Breast epithelium (tissue), 3 donors: ENCODE measurements around the gene CENPT.

Experiments
- POLR2A ChIP-seq: fragments of 450-650 bp; IDR thresholded peaks from one replicate; pipeline ENCODE4 v1.6.1; 2016; ENCODE audit warnings: antibody characterized with exemption, mild to moderate bottlenecking, moderate library complexity
- TF ChIP-seq, protein P1 (sequence below), 3 donors: fragments of 450-650 bp; IDR thresholded peaks; one replicate each; pipeline ENCODE4 v1.5.1; 2016 to 2017; ENCODE audit warnings: antibody characterized with exemption in 3 of 3, mild to moderate bottlenecking in 3 of 3, moderate library complexity in 3 of 3

DNA sequence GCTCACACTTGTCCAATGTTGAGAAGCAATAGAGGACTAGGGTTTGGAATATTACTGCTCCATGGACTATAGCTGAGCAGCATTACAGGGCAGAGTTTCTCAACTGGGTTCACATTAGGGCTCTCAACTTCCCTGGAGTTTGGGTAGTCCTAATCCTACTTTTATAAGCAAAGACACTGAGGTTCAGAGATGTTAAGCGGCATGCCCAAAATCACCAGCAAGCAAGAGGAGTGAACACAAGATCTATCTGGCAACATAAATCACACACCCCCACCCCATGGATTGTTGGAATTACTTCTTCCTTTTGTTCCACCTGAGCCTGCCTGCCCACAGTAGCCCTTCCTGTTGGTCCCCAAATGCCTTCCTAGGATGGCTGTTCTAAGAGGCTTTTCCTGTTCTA is 35.6 kb downstream of the CENPT start:
- TF ChIP-seq, protein P1, sequence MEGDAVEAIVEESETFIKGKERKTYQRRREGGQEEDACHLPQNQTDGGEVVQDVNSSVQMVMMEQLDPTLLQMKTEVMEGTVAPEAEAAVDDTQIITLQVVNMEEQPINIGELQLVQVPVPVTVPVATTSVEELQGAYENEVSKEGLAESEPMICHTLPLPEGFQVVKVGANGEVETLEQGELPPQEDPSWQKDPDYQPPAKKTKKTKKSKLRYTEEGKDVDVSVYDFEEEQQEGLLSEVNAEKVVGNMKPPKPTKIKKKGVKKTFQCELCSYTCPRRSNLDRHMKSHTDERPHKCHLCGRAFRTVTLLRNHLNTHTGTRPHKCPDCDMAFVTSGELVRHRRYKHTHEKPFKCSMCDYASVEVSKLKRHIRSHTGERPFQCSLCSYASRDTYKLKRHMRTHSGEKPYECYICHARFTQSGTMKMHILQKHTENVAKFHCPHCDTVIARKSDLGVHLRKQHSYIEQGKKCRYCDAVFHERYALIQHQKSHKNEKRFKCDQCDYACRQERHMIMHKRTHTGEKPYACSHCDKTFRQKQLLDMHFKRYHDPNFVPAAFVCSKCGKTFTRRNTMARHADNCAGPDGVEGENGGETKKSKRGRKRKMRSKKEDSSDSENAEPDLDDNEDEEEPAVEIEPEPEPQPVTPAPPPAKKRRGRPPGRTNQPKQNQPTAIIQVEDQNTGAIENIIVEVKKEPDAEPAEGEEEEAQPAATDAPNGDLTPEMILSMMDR (IDR thresholded peaks at IDR 0.05), result no peak
- no peak for TF ChIP-seq POLR2A
